IMR-90 (cell line): ENCODE data around the gene FBXL16. TPM values are rescaled to one million over a fixed set of nuclear protein-coding genes. Genes with fewer than 3 reads are reported as not detected.

Experiments used
- ATAC-seq: fragments of 200-7000 bp; cut with Tn5 transposase; 2 replicates; pipeline ENCODE4 v1.9.1; 2020; ENCODE audit warnings: low read depth, mild to moderate bottlenecking, moderate library complexity
- BruUV-seq: library from RNA; stranded (reverse); fragments of 400-500 nt; replicated peaks from 2 replicates; lab custom pipeline; 2021; lab: Mats Ljungman, UMichigan
- CTCF ChIA-PET: fragments of 300-600 bp; formaldehyde crosslinking; extraction: SDS; loops from one replicate; lab custom pipeline; 2021; ENCODE audit warnings: antibody characterized with exemption; lab: Yijun Ruan, JAX
- POLR2A ChIA-PET: fragments of 300-600 bp; sonication (Branson Sonifier 250); formaldehyde crosslinking; loops from one replicate; lab custom pipeline; 2022; ENCODE audit warnings: antibody characterized with exemption; ENCODE audit not compliant: unreplicated experiment; lab: Charles Lee
- DNase-seq: peaks from one replicate; pipeline ENCODE4 v3.0.0; 2013
- H2AFZ ChIP-seq: replicated peaks from 2 replicates; pipeline ENCODE3; 2013; ENCODE audit warnings: low read length, mild to moderate bottlenecking; ENCODE audit not compliant: poor library complexity
- H2AK5ac ChIP-seq: 2 replicates; pipeline ENCODE4 v1.6.1; 2013; ENCODE audit warnings: low read depth, low read length, inconsistent platforms
- H2AK9ac ChIP-seq: replicated peaks from 2 replicates; pipeline ENCODE3; 2013; ENCODE audit warnings: mild to moderate bottlenecking, low read depth, low read length, moderate library complexity; ENCODE audit not compliant: poor library complexity
- H2BK120ac ChIP-seq: 2 replicates; pipeline ENCODE4 v1.6.1; 2013; ENCODE audit warnings: low read depth, low read length, inconsistent platforms
- H2BK15ac ChIP-seq: 3 replicates; pipeline ENCODE4 v1.6.1; 2013; ENCODE audit warnings: low read depth, low read length, inconsistent platforms
- H2BK20ac ChIP-seq: 2 replicates; pipeline ENCODE4 v1.6.1; 2013; ENCODE audit warnings: low read depth, mild to moderate bottlenecking, inconsistent platforms, low read length, moderate library complexity
- H2BK5ac ChIP-seq: 2 replicates; pipeline ENCODE4 v1.6.1; 2013; ENCODE audit warnings: mild to moderate bottlenecking, low read depth, low read length, inconsistent platforms; ENCODE audit not compliant: poor library complexity, severe bottlenecking
- H3K14ac ChIP-seq: replicated peaks from 2 replicates; pipeline ENCODE4 v1.6.1; 2013; ENCODE audit warnings: low read depth, low read length, inconsistent platforms
- H3K18ac ChIP-seq: 2 replicates; pipeline ENCODE4 v1.6.1; 2013; ENCODE audit warnings: low read depth, low read length, control low read depth
- H3K23ac ChIP-seq: 2 replicates; pipeline ENCODE4 v1.6.1; 2013; ENCODE audit warnings: low read depth, low read length, inconsistent platforms
- H3K27ac ChIP-seq: 2 replicates; pipeline ENCODE4 v1.5.1; 2013; ENCODE audit warnings: mild to moderate bottlenecking, control low read depth, low read length; ENCODE audit not compliant: insufficient read depth
- H3K27me3 ChIP-seq: 2 replicates; pipeline ENCODE4 v1.6.1; 2013; ENCODE audit warnings: low read length; ENCODE audit not compliant: control insufficient read depth, insufficient read depth
- H3K36me3 ChIP-seq: 2 replicates; pipeline ENCODE4 v1.6.1; 2013; ENCODE audit warnings: low read length, mixed read lengths; ENCODE audit not compliant: control insufficient read depth, insufficient read depth
- H3K4ac ChIP-seq: 2 replicates; pipeline ENCODE4 v1.6.1; 2013; ENCODE audit warnings: low read depth, low read length, inconsistent platforms
- H3K4me1 ChIP-seq: 2 replicates; pipeline ENCODE4 v1.6.1; 2013; ENCODE audit warnings: low read length, mixed read lengths; ENCODE audit not compliant: control insufficient read depth, insufficient read depth
- H3K4me2 ChIP-seq: 2 replicates; pipeline ENCODE4 v1.6.1; 2013; ENCODE audit warnings: low read depth, mild to moderate bottlenecking, control low read depth, low read length, moderate library complexity
- H3K4me3 ChIP-seq: 2 replicates; pipeline ENCODE4 v1.5.1; 2013; ENCODE audit warnings: low read depth, mild to moderate bottlenecking, control low read depth, low read length, moderate library complexity; ENCODE audit not compliant: insufficient read depth
- H3K56ac ChIP-seq: 2 replicates; pipeline ENCODE4 v1.6.1; 2013; ENCODE audit warnings: low read length, inconsistent platforms; ENCODE audit not compliant: insufficient read depth; ENCODE audit errors: extremely low read depth
- H3K79me1 ChIP-seq, 2 experiments: 2 replicates each; pipeline ENCODE4 v1.6.1; 2013; ENCODE audit warnings: low read length in 2 of 2, inconsistent platforms in 1 of 2, low read depth in 1 of 2
- H3K9ac ChIP-seq: 2 replicates; pipeline ENCODE4 v1.6.1; 2013; ENCODE audit warnings: low read depth, low read length, control low read depth
- H3K9me1 ChIP-seq: 2 replicates; pipeline ENCODE4 v1.6.1; 2013; ENCODE audit warnings: low read length, inconsistent platforms; ENCODE audit not compliant: insufficient read depth
- H3K9me3 ChIP-seq: 2 replicates; pipeline ENCODE4 v1.6.1; 2013; ENCODE audit warnings: low read length; ENCODE audit not compliant: control insufficient read depth, insufficient read depth
- H4K20me1 ChIP-seq: 2 replicates; pipeline ENCODE4 v1.6.1; 2013; ENCODE audit warnings: low read length, inconsistent platforms; ENCODE audit not compliant: insufficient read depth
- H4K5ac ChIP-seq: 2 replicates; pipeline ENCODE4 v1.6.1; 2013; ENCODE audit warnings: mild to moderate bottlenecking, low read depth, low read length, control low read depth
- H4K8ac ChIP-seq, 2 experiments: 2 replicates each; pipeline ENCODE4 v1.6.1; 2013; ENCODE audit warnings: low read depth in 2 of 2, low read length in 2 of 2, control low read depth in 1 of 2, inconsistent platforms in 1 of 2
- H4K91ac ChIP-seq: 2 replicates; pipeline ENCODE4 v1.6.1; 2013; ENCODE audit warnings: low read depth, low read length, inconsistent platforms; ENCODE audit not compliant: insufficient read depth
- BHLHE40 ChIP-seq: fragments of 150-350 bp; IDR thresholded peaks from 2 replicates; pipeline ENCODE4 v1.6.1; 2016; ENCODE audit warnings: mild to moderate bottlenecking, low read depth, low read length
- CEBPB ChIP-seq: IDR thresholded peaks from 2 replicates; pipeline ENCODE4 v1.6.1; 2012; ENCODE audit warnings: low read depth, low read length, improper control_type of control experiment
- CHD1 ChIP-seq: IDR thresholded peaks from 2 replicates; pipeline ENCODE4 v1.6.1; 2012; ENCODE audit warnings: low read depth, low read length, improper control_type of control experiment
- FOS ChIP-seq: fragments of 150-350 bp; IDR thresholded peaks from 2 replicates; pipeline ENCODE4 v1.6.1; 2016; ENCODE audit warnings: low read depth, low read length
- MAFK ChIP-seq: IDR thresholded peaks from 2 replicates; pipeline ENCODE4 v1.6.1; 2012; ENCODE audit warnings: low read depth, low read length, improper control_type of control experiment
- MXI1 ChIP-seq: IDR thresholded peaks from 2 replicates; pipeline ENCODE4 v1.6.1; 2012; ENCODE audit warnings: low read depth, mild to moderate bottlenecking, low read length, moderate library complexity, borderline replicate concordance
- NFE2L2 ChIP-seq: fragments of 150-350 bp; IDR thresholded peaks from 2 replicates; pipeline ENCODE4 v1.6.1; 2016; ENCODE audit warnings: low read depth, mild to moderate bottlenecking, low read length
- POLR2A ChIP-seq: IDR thresholded peaks from 2 replicates; pipeline ENCODE4 v1.6.1; 2012; ENCODE audit warnings: mild to moderate bottlenecking, low read depth, low read length
- RAD21 ChIP-seq: IDR thresholded peaks from 2 replicates; pipeline ENCODE4 v1.6.1; 2012; ENCODE audit warnings: low read length, improper control_type of control experiment
- RCOR1 ChIP-seq: IDR thresholded peaks from 2 replicates; pipeline ENCODE4 v1.6.1; 2012; ENCODE audit warnings: mild to moderate bottlenecking, low read length, improper control_type of control experiment; ENCODE audit not compliant: insufficient replicate concordance
- RFX5 ChIP-seq: IDR thresholded peaks from 2 replicates; pipeline ENCODE4 v1.8.0; 2012; ENCODE audit warnings: low read depth, mild to moderate bottlenecking, low read length, moderate library complexity
- SMC3 ChIP-seq: fragments of 150-350 bp; IDR thresholded peaks from 2 replicates; pipeline ENCODE4 v1.6.1; 2016; ENCODE audit warnings: low read depth, mild to moderate bottlenecking, antibody characterized with exemption, low read length, moderate library complexity
- WGBS, 2 experiments: methylation state at CpG; one replicate each; pipeline versions ENCODE4 v1.1.5 to v1.1.7; 2013; ENCODE audit warnings: missing lambda C conversion rate in 2 of 2; ENCODE audit not compliant: insufficient read length in 1 of 2; ENCODE audit errors: extremely low coverage in 2 of 2; 5-methylcytosine and 5-hydroxymethylcytosine counted together
- dilution Hi-C: fragments of 300-500 bp; cut with HindIII; formaldehyde crosslinking; loops from one replicate; pipeline ENCODE4 v1.14.3; 2018; ENCODE audit warnings: low sequenced_read_pairs; ENCODE audit not compliant: unreplicated experiment
- in situ Hi-C: fragments of 300-500 bp; cut with MboI; formaldehyde crosslinking; loops from 3 replicates; pipeline ENCODE4 v1.14.3; 2019; ENCODE audit warnings: low sequenced_read_pairs, inconsistent platforms, mixed read lengths
- intact Hi-C: fragments of 100-400 bp; cut with micrococcal nuclease; formaldehyde crosslinking; loops from 2 replicates; pipeline ENCODE4 v1.10.0; 2022
- polyA plus RNA-seq, 3 experiments: library from polyadenylated mRNA; depleted of rRNA; stranded (reverse); fragments of >200 nt; gene quantifications; 2 replicates each; pipeline ENCODE4 v1.2.3, GENCODE V29; 2012; ENCODE audit warnings: low replicate concordance in 1 of 3
- total RNA-seq: library from RNA; depleted of rRNA; stranded (reverse); fragments of >200 nt; gene quantifications from 2 replicates; pipeline ENCODE4 v1.2.3, GENCODE V29; 2012
- TF ChIP-seq, protein P1 (sequence below): conservative IDR thresholded peaks from 2 replicates; pipeline ENCODE4 v1.5.1; 2012; ENCODE audit warnings: mild to moderate bottlenecking, low read depth, low read length, improper control_type of control experiment
- TF ChIP-seq, protein P2 (sequence below): fragments of 150-350 bp; IDR thresholded peaks from 2 replicates; pipeline ENCODE4 v1.6.1; 2016; ENCODE audit warnings: low read depth, mild to moderate bottlenecking, low read length, moderate library complexity, borderline replicate concordance

The FBXL16 gene
- total and polyA plus RNA-seq, 2 of the 4 experiments (the other 2 are of a cell fraction): 0.18 to 2.2 TPM

DNA sequence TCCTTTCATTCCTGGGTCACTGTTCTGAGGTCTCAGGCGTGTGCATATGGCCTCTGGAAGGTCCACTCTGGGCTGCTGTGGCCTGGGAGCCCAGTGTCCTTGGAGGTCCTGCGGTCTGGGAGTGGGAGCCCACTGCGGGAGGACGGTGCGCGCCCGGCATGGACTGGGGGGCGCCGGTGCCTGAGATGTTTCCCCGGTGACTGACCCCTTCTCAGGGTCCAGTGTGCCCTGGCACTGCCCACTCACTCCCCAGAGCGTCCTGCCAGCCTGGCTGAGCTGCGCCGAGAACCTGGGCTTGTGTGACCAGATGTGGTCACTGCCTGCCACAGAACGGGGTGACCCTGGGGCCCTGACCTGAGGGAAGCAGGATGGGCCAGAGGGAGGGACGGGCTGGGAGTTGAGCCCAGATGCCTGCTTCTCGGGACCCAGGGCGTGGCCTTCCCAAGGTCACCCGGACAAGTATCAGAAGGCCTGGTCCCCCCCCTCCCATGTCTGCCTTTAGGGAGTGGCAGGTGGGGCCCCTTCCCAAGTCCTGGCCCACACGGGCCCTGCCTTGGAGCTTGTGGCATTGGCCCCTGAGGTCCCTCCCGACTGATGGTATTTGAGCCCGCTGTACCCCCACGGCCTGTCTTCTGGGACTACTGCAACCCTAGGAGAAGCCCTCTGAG is 31.3 kb downstream of the FBXL16 start:
- H3K27ac ChIP-seq: no peak overlapping the region
- peaks cover 0 to 32% of the 10 kb centered on the region in 2 experiments; a peak in 1 of 4 replicates for H3K79me1 ChIP-seq
- no peak overlapping the region for H3K23ac ChIP-seq
- in situ Hi-C loops: no loop called here
- H2AFZ ChIP-seq: peak overlapping the region; percentile 89
- no peak overlapping the region for H3K14ac ChIP-seq
- no peaks in the 10 kb centered on the region for H3K27me3 ChIP-seq
- no TSS peak for BruUV-seq
- dilution Hi-C loops: no loop called here
- TF ChIP-seq, protein P1, sequence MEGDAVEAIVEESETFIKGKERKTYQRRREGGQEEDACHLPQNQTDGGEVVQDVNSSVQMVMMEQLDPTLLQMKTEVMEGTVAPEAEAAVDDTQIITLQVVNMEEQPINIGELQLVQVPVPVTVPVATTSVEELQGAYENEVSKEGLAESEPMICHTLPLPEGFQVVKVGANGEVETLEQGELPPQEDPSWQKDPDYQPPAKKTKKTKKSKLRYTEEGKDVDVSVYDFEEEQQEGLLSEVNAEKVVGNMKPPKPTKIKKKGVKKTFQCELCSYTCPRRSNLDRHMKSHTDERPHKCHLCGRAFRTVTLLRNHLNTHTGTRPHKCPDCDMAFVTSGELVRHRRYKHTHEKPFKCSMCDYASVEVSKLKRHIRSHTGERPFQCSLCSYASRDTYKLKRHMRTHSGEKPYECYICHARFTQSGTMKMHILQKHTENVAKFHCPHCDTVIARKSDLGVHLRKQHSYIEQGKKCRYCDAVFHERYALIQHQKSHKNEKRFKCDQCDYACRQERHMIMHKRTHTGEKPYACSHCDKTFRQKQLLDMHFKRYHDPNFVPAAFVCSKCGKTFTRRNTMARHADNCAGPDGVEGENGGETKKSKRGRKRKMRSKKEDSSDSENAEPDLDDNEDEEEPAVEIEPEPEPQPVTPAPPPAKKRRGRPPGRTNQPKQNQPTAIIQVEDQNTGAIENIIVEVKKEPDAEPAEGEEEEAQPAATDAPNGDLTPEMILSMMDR: no peak
- TF ChIP-seq MXI1 (no peak), BHLHE40 (no peak), CEBPB (no peak), MAFK (no peak), CHD1 (no peak), SMC3 (no peak), NFE2L2 (no peak), POLR2A (no peak), FOS (no peak), RCOR1 (no peak), RAD21 (no peak), RFX5 (no peak)
- TF ChIP-seq, protein P2, sequence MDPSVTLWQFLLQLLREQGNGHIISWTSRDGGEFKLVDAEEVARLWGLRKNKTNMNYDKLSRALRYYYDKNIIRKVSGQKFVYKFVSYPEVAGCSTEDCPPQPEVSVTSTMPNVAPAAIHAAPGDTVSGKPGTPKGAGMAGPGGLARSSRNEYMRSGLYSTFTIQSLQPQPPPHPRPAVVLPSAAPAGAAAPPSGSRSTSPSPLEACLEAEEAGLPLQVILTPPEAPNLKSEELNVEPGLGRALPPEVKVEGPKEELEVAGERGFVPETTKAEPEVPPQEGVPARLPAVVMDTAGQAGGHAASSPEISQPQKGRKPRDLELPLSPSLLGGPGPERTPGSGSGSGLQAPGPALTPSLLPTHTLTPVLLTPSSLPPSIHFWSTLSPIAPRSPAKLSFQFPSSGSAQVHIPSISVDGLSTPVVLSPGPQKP: no peak
- POLR2A ChIA-PET: no interaction called here
- H2AK5ac ChIP-seq: 0 out of 2 replicates have a peak overlapping the region, but pooled peaks have one; percentile 9
- no peak overlapping the region for H2BK15ac ChIP-seq
- ATAC-seq: no peak
- H2BK5ac ChIP-seq: no peak overlapping the region
- peaks cover 17% of the 10 kb centered on the region for H4K20me1 ChIP-seq
- no peak overlapping the region for H2BK20ac ChIP-seq
- H2AK9ac ChIP-seq: peak overlapping the region; percentile 65
- WGBS, 2 experiments: 80% methylated on average over 9 of the region's 22 CpGs; no CpG with 5 or more reads in 1 of the 2 experiments
- H3K9me3 ChIP-seq: no peaks in the 10 kb centered on the region
- CTCF ChIA-PET: no interaction called here
- H3K9ac ChIP-seq: no peak overlapping the region
- no peak overlapping the region for H3K18ac ChIP-seq
- peaks cover 9% of the 10 kb centered on the region for H3K4me1 ChIP-seq
- no peak overlapping the region for H3K4ac ChIP-seq
- H3K36me3 ChIP-seq: peaks cover 45% of the 10 kb centered on the region
- H3K56ac ChIP-seq: no peak overlapping the region
- no peak overlapping the region for H4K8ac ChIP-seq
- peaks cover 6% of the 10 kb centered on the region; the same call in 1 of the 2 replicates for H3K9me1 ChIP-seq
- H3K4me3 ChIP-seq: no peak overlapping the region
- intact Hi-C loops: no loop called here
- no peak overlapping the region for H4K5ac ChIP-seq
- H4K91ac ChIP-seq: no peak overlapping the region
- no peak for DNase-seq
- no peak overlapping the region for H3K4me2 ChIP-seq
- no peak overlapping the region for H2BK120ac ChIP-seq
